ENCODE results near the gene NAA40.

NAA40 gene

DNA sequence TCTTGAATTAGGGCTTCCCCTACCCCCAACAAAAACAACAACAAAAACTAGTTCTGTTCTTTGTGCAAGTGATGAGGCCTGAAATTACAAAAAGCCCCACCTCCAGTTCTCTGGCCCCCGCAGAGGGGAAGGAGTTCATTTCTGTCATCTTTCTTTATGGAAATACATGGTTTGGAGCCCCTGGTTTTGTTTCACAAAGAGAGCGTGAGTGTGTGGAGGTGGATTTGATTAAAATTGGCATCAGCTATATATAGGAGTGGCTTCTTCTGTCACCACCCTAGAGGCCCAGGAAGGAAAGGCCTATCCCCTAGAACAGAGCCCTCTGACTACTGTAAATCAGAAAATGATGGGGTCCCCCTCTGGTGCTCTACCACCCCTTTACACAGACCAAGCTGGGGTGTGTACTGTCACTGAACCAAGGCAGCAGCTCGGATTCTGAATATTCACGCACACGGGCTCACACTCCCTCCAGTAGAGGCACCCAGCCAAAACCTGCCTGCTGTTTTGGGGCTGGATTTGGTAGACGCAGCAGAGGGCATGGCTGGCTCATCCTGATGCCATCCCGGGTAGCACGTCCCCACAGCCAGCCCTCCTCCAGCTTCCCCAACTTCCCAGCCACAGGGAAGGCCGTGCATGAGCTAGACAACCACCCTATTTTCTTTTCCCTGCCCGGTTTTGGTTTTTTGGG is 41.2 kb upstream of the NAA40 start:
- DNase-seq (ENCODE audit: insufficient read length, low spot score) (no peak), FAIRE-seq (no peak)
- TF ChIP-seq, protein P1, sequence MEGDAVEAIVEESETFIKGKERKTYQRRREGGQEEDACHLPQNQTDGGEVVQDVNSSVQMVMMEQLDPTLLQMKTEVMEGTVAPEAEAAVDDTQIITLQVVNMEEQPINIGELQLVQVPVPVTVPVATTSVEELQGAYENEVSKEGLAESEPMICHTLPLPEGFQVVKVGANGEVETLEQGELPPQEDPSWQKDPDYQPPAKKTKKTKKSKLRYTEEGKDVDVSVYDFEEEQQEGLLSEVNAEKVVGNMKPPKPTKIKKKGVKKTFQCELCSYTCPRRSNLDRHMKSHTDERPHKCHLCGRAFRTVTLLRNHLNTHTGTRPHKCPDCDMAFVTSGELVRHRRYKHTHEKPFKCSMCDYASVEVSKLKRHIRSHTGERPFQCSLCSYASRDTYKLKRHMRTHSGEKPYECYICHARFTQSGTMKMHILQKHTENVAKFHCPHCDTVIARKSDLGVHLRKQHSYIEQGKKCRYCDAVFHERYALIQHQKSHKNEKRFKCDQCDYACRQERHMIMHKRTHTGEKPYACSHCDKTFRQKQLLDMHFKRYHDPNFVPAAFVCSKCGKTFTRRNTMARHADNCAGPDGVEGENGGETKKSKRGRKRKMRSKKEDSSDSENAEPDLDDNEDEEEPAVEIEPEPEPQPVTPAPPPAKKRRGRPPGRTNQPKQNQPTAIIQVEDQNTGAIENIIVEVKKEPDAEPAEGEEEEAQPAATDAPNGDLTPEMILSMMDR (IDR thresholded peaks at IDR 0.05; ENCODE audit: insufficient read depth, missing control alignments) = no peak

DNA sequence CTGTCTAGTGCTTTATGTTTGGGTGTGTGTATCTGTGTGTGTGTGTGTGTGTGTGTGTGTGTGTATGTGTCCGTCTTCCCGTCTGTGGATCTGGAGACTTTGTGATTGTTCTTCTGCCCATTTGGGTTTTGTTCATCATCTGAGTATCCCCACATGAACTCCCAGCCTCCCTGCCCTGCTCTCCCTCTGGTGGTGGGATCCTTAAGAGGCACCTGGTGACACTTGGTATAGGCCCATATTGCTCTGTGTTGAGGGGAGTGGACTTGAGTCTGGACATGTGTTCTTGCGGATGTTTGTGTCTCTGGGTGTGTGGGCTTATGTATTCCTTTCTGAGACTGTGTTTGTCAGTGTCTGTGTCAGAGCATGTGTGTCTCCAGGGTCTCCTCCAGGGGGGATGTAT is 37.1 kb upstream of the NAA40 start:
- TF ChIP-seq, protein P1 (IDR thresholded peaks at IDR 0.05; ENCODE audit: insufficient read depth, missing control alignments) = peak; percentile 2
- no peak for FAIRE-seq
- no peak for DNase-seq (ENCODE audit: insufficient read length, low spot score)

DNA sequence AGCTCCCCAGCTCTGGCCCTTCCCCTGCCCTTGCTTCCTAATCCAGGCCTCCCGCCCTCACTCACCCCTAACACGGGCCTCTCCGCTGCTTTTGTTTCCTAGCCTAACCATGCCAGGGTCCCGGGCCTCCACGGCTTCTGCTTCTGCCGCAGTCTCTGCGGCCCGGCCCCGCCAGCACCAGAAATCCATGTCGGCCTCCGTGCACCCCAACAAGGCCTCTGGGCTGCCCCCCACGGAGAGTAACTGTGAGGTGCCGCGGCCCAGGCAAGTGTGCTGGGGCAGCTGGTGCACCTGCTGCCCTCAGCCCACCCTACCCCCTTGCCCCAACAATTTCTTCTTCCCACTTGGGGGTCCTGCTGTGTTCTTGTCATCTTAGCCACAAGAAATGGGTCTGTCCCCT is 34.9 kb upstream of the NAA40 start:
- TF ChIP-seq, protein P1 (IDR thresholded peaks at IDR 0.05; ENCODE audit: insufficient read depth, missing control alignments) = no peak
- no peak for DNase-seq (ENCODE audit: insufficient read length, low spot score)
- no peak for FAIRE-seq

DNA sequence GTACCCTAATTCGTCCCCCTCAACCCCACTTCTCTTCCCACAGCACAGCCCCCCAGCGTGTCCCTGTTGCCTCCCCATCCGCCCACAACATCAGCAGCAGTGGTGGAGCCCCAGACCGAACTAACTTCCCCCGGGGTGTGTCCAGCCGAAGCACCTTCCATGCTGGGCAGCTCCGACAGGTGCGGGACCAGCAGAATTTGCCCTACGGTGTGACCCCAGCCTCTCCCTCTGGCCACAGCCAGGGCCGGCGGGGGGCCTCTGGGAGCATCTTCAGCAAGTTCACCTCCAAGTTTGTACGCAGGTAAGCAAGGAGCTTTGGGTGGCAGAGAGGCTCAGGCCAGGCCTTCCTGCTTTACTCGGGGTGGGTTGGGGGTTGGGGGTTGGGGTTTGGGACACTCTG is 34.1 kb upstream of the NAA40 start:
- FAIRE-seq = no peak
- TF ChIP-seq, protein P1 (IDR thresholded peaks at IDR 0.05; ENCODE audit: insufficient read depth, missing control alignments) = no peak
- DNase-seq (ENCODE audit: insufficient read length, low spot score) = no peak

DNA sequence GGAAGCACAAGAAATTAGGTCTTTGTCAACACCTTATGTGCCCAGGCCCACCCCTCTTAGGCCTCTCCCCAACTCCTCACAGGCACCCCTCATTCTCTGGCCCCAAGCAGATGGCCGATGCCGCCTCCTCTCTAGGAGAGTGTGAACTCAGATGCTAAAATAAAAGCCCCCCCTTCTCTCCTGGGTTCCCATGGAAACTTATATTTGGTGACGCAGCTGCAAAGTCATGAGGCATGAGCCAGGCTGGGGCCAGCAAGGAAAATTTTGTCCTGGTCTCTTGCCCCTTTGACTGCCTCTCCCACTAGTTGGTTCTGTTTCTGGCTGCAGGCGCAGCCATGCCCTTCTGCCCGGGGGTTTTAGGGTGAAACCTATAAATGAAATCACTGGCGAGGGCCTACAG is 33.6 kb upstream of the NAA40 start:
- no peak for FAIRE-seq
- DNase-seq (ENCODE audit: insufficient read length, low spot score) = no peak
- TF ChIP-seq, protein P1 (IDR thresholded peaks at IDR 0.05; ENCODE audit: insufficient read depth, missing control alignments) = no peak

DNA sequence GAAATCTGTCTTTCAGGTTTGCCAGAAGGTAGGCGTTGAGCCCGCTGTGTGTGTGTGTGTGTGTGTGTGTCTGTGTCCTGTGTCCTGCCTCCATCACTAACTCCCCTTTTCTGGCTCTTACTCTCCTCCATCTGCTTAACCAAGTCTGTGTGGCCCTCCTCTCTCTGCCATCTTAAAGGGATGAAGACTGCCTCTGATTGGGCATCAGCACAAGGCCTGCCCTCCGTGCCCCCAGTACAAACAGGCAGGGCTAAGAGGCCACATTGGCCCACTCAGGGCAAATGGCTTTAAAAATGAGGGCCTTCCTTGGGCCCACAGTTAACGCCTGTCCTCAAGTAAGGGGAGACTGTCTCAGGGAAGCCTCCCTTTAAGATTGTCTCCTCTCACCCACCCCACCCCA is 32.7 kb upstream of the NAA40 start:
- DNase-seq (ENCODE audit: insufficient read length, low spot score) = no peak
- TF ChIP-seq, protein P1 (IDR thresholded peaks at IDR 0.05; ENCODE audit: insufficient read depth, missing control alignments) = no peak
- no peak for FAIRE-seq

DNA sequence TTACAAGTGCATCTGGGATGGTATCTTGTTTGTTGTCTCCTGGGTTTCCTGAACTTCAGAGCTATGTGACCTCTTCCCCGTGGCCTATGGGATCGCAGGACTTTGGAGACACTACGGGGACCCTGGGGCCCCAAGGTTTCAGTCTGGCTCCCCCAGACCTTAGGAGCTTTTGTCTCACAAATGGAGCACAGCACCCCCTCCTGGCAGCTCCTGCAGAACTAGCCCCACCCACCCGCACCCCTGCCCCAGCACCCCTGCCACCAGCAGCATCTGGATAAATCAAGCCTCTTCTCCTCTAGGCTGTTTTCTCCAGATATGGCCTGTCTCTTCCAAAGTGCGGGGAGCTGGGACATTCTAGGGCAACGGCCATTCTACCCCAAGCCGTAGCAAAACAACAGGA is 32.2 kb upstream of the NAA40 start:
- TF ChIP-seq, protein P1 (IDR thresholded peaks at IDR 0.05; ENCODE audit: insufficient read depth, missing control alignments) = no peak
- FAIRE-seq = no peak
- DNase-seq (ENCODE audit: insufficient read length, low spot score) = no peak

Data from D721Med (cell line).